ENCODE data around the gene KIAA0040. TPM values are rescaled to one million over a fixed set of nuclear protein-coding genes. Genes with fewer than 3 reads are reported as not detected.
"Not testable (repeated sequence)": the region's sequence is repeated elsewhere in the genome, so short reads cannot be mapped to it uniquely, and the experiment has no call there.

Gene KIAA0040
- polyA plus RNA-seq, 1 experiment, result 10.8 TPM

DNA sequence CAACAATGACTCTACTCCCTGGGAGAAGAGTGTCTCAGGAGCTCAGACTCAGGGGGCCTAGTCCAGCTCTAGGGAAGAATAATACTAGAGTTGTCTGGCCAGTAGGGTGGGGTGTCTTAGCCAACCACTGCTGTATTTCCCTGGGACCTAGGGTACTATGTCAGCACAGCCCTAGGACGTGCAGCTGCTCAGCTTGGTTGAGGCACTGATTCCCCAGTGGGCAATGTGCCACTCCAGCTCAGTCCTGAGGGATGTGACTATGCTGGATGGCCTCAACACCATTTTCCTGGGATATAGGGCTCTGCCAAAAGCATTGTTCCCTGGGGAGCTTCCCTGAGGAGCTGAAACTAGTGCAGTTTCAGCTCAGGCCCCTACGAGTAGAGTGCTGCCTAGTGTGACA, 77.6 kb downstream of the KIAA0040 start:
- Histone ChIP-seq H3K27me3 (ENCODE audit: control insufficient read depth, insufficient read depth, low read length) (no peaks in the 10 kb centered on the region), H3K36me3 (ENCODE audit: control insufficient read depth, insufficient read depth, low read length) (no peaks in the 10 kb centered on the region), H3K4me3 (ENCODE audit: low read depth, low read length) (no peak overlapping the region)
- POLR2A ChIA-PET, result no interaction called here
- TF ChIP-seq, protein P1, sequence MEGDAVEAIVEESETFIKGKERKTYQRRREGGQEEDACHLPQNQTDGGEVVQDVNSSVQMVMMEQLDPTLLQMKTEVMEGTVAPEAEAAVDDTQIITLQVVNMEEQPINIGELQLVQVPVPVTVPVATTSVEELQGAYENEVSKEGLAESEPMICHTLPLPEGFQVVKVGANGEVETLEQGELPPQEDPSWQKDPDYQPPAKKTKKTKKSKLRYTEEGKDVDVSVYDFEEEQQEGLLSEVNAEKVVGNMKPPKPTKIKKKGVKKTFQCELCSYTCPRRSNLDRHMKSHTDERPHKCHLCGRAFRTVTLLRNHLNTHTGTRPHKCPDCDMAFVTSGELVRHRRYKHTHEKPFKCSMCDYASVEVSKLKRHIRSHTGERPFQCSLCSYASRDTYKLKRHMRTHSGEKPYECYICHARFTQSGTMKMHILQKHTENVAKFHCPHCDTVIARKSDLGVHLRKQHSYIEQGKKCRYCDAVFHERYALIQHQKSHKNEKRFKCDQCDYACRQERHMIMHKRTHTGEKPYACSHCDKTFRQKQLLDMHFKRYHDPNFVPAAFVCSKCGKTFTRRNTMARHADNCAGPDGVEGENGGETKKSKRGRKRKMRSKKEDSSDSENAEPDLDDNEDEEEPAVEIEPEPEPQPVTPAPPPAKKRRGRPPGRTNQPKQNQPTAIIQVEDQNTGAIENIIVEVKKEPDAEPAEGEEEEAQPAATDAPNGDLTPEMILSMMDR (IDR thresholded peaks at IDR 0.05; ENCODE audit: insufficient read depth, low read depth, low read length), result no peak
- CTCF ChIA-PET, result interaction anchor here (0.6 to 2.4 kb wide), 7 partner anchors 9 to 40 kb away, joined by 3 to 13 read pairs (median 4); no protein-coding TSS in a partner anchor
- DNase-seq (ENCODE audit: low read depth), result no peak

GRCh38 chr1:175108331-175108820, 84.2 kb downstream of the KIAA0040 start:
- CTCF ChIA-PET; H3K36me3 ChIP-seq (ENCODE audit: control insufficient read depth, insufficient read depth, low read length); DNase-seq (ENCODE audit: low read depth); H3K4me3 ChIP-seq (ENCODE audit: low read depth, low read length); H3K27me3 ChIP-seq (ENCODE audit: control insufficient read depth, insufficient read depth, low read length); POLR2A ChIA-PET: not testable (repeated sequence)

Other genes starting within 250 kb of the KIAA0040 start
- gene CACYBP, start 192.8 kb downstream of the KIAA0040 start, polyA plus RNA-seq (2011; rRNA removed), result 20.5 and 40.5 TPM in 2 replicates
- gene MRPS14, start 169.4 kb downstream of the KIAA0040 start, polyA plus RNA-seq (2011; rRNA removed), result 22.4 and 33.3 TPM in 2 replicates
- not detected in 2 replicates for gene TNN, start 124.9 kb downstream of the KIAA0040 start, polyA plus RNA-seq (2011; rRNA removed)

Data from BJ (cell line).